IMR-90 (cell line): ENCODE measurements around the gene PTPN3. TPM values are rescaled to one million over a fixed set of nuclear protein-coding genes. Genes with fewer than 3 reads are reported as not detected.

Experiments used
- ATAC-seq: fragments of 200-7000 bp; cut with Tn5 transposase; 2 replicates; pipeline ENCODE4 v1.9.1; 2020; ENCODE audit warnings: low read depth, mild to moderate bottlenecking, moderate library complexity
- BruUV-seq: library from RNA; stranded (reverse); fragments of 400-500 nt; replicated peaks from 2 replicates; lab custom pipeline; 2021; lab: Mats Ljungman, UMichigan
- CTCF ChIA-PET: fragments of 300-600 bp; formaldehyde crosslinking; extraction: SDS; loops from one replicate; lab custom pipeline; 2021; ENCODE audit warnings: antibody characterized with exemption; lab: Yijun Ruan, JAX
- POLR2A ChIA-PET: fragments of 300-600 bp; sonication (Branson Sonifier 250); formaldehyde crosslinking; loops from one replicate; lab custom pipeline; 2022; ENCODE audit warnings: antibody characterized with exemption; ENCODE audit not compliant: unreplicated experiment; lab: Charles Lee
- DNase-seq: peaks from one replicate; pipeline ENCODE4 v3.0.0; 2013
- H2AFZ ChIP-seq: replicated peaks from 2 replicates; pipeline ENCODE3; 2013; ENCODE audit warnings: low read length, mild to moderate bottlenecking; ENCODE audit not compliant: poor library complexity
- H2AK5ac ChIP-seq: 2 replicates; pipeline ENCODE4 v1.6.1; 2013; ENCODE audit warnings: low read depth, low read length, inconsistent platforms
- H2AK9ac ChIP-seq: replicated peaks from 2 replicates; pipeline ENCODE3; 2013; ENCODE audit warnings: mild to moderate bottlenecking, low read depth, low read length, moderate library complexity; ENCODE audit not compliant: poor library complexity
- H2BK120ac ChIP-seq: 2 replicates; pipeline ENCODE4 v1.6.1; 2013; ENCODE audit warnings: low read depth, low read length, inconsistent platforms
- H2BK15ac ChIP-seq: 3 replicates; pipeline ENCODE4 v1.6.1; 2013; ENCODE audit warnings: low read depth, low read length, inconsistent platforms
- H2BK20ac ChIP-seq: 2 replicates; pipeline ENCODE4 v1.6.1; 2013; ENCODE audit warnings: low read depth, mild to moderate bottlenecking, inconsistent platforms, low read length, moderate library complexity
- H2BK5ac ChIP-seq: 2 replicates; pipeline ENCODE4 v1.6.1; 2013; ENCODE audit warnings: mild to moderate bottlenecking, low read depth, low read length, inconsistent platforms; ENCODE audit not compliant: poor library complexity, severe bottlenecking
- H3K14ac ChIP-seq: replicated peaks from 2 replicates; pipeline ENCODE4 v1.6.1; 2013; ENCODE audit warnings: low read depth, low read length, inconsistent platforms
- H3K18ac ChIP-seq: 2 replicates; pipeline ENCODE4 v1.6.1; 2013; ENCODE audit warnings: low read depth, low read length, control low read depth
- H3K23ac ChIP-seq: 2 replicates; pipeline ENCODE4 v1.6.1; 2013; ENCODE audit warnings: low read depth, low read length, inconsistent platforms
- H3K27ac ChIP-seq: 2 replicates; pipeline ENCODE4 v1.5.1; 2013; ENCODE audit warnings: mild to moderate bottlenecking, control low read depth, low read length; ENCODE audit not compliant: insufficient read depth
- H3K27me3 ChIP-seq: 2 replicates; pipeline ENCODE4 v1.6.1; 2013; ENCODE audit warnings: low read length; ENCODE audit not compliant: control insufficient read depth, insufficient read depth
- H3K36me3 ChIP-seq: 2 replicates; pipeline ENCODE4 v1.6.1; 2013; ENCODE audit warnings: low read length, mixed read lengths; ENCODE audit not compliant: control insufficient read depth, insufficient read depth
- H3K4ac ChIP-seq: 2 replicates; pipeline ENCODE4 v1.6.1; 2013; ENCODE audit warnings: low read depth, low read length, inconsistent platforms
- H3K4me1 ChIP-seq: 2 replicates; pipeline ENCODE4 v1.6.1; 2013; ENCODE audit warnings: low read length, mixed read lengths; ENCODE audit not compliant: control insufficient read depth, insufficient read depth
- H3K4me2 ChIP-seq: 2 replicates; pipeline ENCODE4 v1.6.1; 2013; ENCODE audit warnings: low read depth, mild to moderate bottlenecking, control low read depth, low read length, moderate library complexity
- H3K4me3 ChIP-seq: 2 replicates; pipeline ENCODE4 v1.5.1; 2013; ENCODE audit warnings: low read depth, mild to moderate bottlenecking, control low read depth, low read length, moderate library complexity; ENCODE audit not compliant: insufficient read depth
- H3K56ac ChIP-seq: 2 replicates; pipeline ENCODE4 v1.6.1; 2013; ENCODE audit warnings: low read length, inconsistent platforms; ENCODE audit not compliant: insufficient read depth; ENCODE audit errors: extremely low read depth
- H3K79me1 ChIP-seq, 2 experiments: 2 replicates each; pipeline ENCODE4 v1.6.1; 2013; ENCODE audit warnings: low read length in 2 of 2, inconsistent platforms in 1 of 2, low read depth in 1 of 2
- H3K9ac ChIP-seq: 2 replicates; pipeline ENCODE4 v1.6.1; 2013; ENCODE audit warnings: low read depth, low read length, control low read depth
- H3K9me1 ChIP-seq: 2 replicates; pipeline ENCODE4 v1.6.1; 2013; ENCODE audit warnings: low read length, inconsistent platforms; ENCODE audit not compliant: insufficient read depth
- H3K9me3 ChIP-seq: 2 replicates; pipeline ENCODE4 v1.6.1; 2013; ENCODE audit warnings: low read length; ENCODE audit not compliant: control insufficient read depth, insufficient read depth
- H4K20me1 ChIP-seq: 2 replicates; pipeline ENCODE4 v1.6.1; 2013; ENCODE audit warnings: low read length, inconsistent platforms; ENCODE audit not compliant: insufficient read depth
- H4K5ac ChIP-seq: 2 replicates; pipeline ENCODE4 v1.6.1; 2013; ENCODE audit warnings: mild to moderate bottlenecking, low read depth, low read length, control low read depth
- H4K8ac ChIP-seq, 2 experiments: 2 replicates each; pipeline ENCODE4 v1.6.1; 2013; ENCODE audit warnings: low read depth in 2 of 2, low read length in 2 of 2, control low read depth in 1 of 2, inconsistent platforms in 1 of 2
- H4K91ac ChIP-seq: 2 replicates; pipeline ENCODE4 v1.6.1; 2013; ENCODE audit warnings: low read depth, low read length, inconsistent platforms; ENCODE audit not compliant: insufficient read depth
- CHD1 ChIP-seq: IDR thresholded peaks from 2 replicates; pipeline ENCODE4 v1.6.1; 2012; ENCODE audit warnings: low read depth, low read length, improper control_type of control experiment
- RAD21 ChIP-seq: IDR thresholded peaks from 2 replicates; pipeline ENCODE4 v1.6.1; 2012; ENCODE audit warnings: low read length, improper control_type of control experiment
- SMC3 ChIP-seq: fragments of 150-350 bp; IDR thresholded peaks from 2 replicates; pipeline ENCODE4 v1.6.1; 2016; ENCODE audit warnings: low read depth, mild to moderate bottlenecking, antibody characterized with exemption, low read length, moderate library complexity
- WGBS, 2 experiments: methylation state at CpG; one replicate each; pipeline versions ENCODE4 v1.1.5 to v1.1.7; 2013; ENCODE audit warnings: missing lambda C conversion rate in 2 of 2; ENCODE audit not compliant: insufficient read length in 1 of 2; ENCODE audit errors: extremely low coverage in 2 of 2; 5-methylcytosine and 5-hydroxymethylcytosine counted together
- dilution Hi-C: fragments of 300-500 bp; cut with HindIII; formaldehyde crosslinking; loops from one replicate; pipeline ENCODE4 v1.14.3; 2018; ENCODE audit warnings: low sequenced_read_pairs; ENCODE audit not compliant: unreplicated experiment
- in situ Hi-C: fragments of 300-500 bp; cut with MboI; formaldehyde crosslinking; loops from 3 replicates; pipeline ENCODE4 v1.14.3; 2019; ENCODE audit warnings: low sequenced_read_pairs, inconsistent platforms, mixed read lengths
- intact Hi-C: fragments of 100-400 bp; cut with micrococcal nuclease; formaldehyde crosslinking; loops from 2 replicates; pipeline ENCODE4 v1.10.0; 2022
- polyA plus RNA-seq, 3 experiments: library from polyadenylated mRNA; depleted of rRNA; stranded (reverse); fragments of >200 nt; gene quantifications; 2 replicates each; pipeline ENCODE4 v1.2.3, GENCODE V29; 2012; ENCODE audit warnings: low replicate concordance in 1 of 3
- total RNA-seq: library from RNA; depleted of rRNA; stranded (reverse); fragments of >200 nt; gene quantifications from 2 replicates; pipeline ENCODE4 v1.2.3, GENCODE V29; 2012
- TF ChIP-seq, protein P1 (sequence below): conservative IDR thresholded peaks from 2 replicates; pipeline ENCODE4 v1.5.1; 2012; ENCODE audit warnings: mild to moderate bottlenecking, low read depth, low read length, improper control_type of control experiment

The PTPN3 gene
- total and polyA plus RNA-seq, 2 of the 4 experiments (the other 2 are of a cell fraction) = 0.72 to 0.89 TPM

DNA sequence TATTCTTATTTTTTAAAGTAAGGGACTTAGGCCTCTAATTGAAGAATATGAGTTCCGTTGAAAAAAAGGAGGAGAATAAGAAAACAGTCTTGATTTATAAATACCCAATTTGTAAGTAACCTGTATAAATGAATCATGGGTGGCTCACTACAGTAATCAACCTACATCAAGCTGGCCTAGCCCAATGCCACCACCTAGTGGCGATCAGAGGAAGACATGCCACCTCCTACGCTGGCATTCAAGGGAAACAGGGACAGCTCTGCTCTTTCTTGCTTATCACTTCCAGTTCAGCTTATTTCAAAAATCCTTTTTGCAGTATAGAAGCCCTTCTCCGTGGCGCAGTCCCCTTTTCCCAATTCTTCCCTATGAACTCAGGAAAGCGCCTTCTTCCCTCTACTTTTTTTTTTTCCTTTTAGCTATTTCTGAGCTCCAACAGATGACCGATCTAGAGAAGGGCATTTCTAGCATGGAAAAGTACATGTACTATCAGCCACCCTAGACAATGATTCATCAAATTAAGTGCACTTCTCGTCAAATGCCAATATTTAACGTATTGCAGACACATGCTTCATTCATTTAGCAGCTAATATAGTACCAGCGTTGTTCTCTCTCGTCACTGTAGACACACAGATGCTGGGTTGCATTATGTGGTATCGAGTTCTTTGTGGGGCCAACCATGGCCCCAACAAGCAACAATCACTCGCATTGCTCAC lies 28.3 kb downstream of the PTPN3 start:
- no peak overlapping the region for H2BK120ac ChIP-seq
- H2AK9ac ChIP-seq = no peak overlapping the region
- ATAC-seq = peak; percentile 100
- no peak overlapping the region for H3K27ac ChIP-seq
- no peak overlapping the region for H3K23ac ChIP-seq
- no peaks in the 10 kb centered on the region for H3K9me3 ChIP-seq
- TF ChIP-seq RAD21 (peak; percentile 87), SMC3 (peak; percentile 71), CHD1 (no peak)
- TF ChIP-seq, protein P1, sequence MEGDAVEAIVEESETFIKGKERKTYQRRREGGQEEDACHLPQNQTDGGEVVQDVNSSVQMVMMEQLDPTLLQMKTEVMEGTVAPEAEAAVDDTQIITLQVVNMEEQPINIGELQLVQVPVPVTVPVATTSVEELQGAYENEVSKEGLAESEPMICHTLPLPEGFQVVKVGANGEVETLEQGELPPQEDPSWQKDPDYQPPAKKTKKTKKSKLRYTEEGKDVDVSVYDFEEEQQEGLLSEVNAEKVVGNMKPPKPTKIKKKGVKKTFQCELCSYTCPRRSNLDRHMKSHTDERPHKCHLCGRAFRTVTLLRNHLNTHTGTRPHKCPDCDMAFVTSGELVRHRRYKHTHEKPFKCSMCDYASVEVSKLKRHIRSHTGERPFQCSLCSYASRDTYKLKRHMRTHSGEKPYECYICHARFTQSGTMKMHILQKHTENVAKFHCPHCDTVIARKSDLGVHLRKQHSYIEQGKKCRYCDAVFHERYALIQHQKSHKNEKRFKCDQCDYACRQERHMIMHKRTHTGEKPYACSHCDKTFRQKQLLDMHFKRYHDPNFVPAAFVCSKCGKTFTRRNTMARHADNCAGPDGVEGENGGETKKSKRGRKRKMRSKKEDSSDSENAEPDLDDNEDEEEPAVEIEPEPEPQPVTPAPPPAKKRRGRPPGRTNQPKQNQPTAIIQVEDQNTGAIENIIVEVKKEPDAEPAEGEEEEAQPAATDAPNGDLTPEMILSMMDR = peak; percentile 91
- no TSS peak for BruUV-seq
- no peaks in the 10 kb centered on the region for H3K9me1 ChIP-seq
- intact Hi-C loops = loop anchor here (2.0 kb wide), 1 partner anchor 31 kb away; no protein-coding TSS in a partner anchor
- no peak overlapping the region for H3K18ac ChIP-seq
- H3K4me3 ChIP-seq = no peak overlapping the region
- no peak overlapping the region for H3K56ac ChIP-seq
- H4K20me1 ChIP-seq = no peaks in the 10 kb centered on the region
- no peak overlapping the region for H3K9ac ChIP-seq
- CTCF ChIA-PET = interaction anchor here (0.6 to 1.8 kb wide), 13 partner anchors 9 to 557 kb away, joined by 3 to 12 read pairs (median 3); no protein-coding TSS in a partner anchor
- H3K4me1 ChIP-seq = no peaks in the 10 kb centered on the region
- H4K5ac ChIP-seq = no peak overlapping the region
- WGBS, 2 experiments = 45% methylated on average over 4 of the region's 13 CpGs; no CpG with 5 or more reads in 1 of the 2 experiments
- H4K8ac ChIP-seq = no peak overlapping the region
- in situ Hi-C loops = no loop called here
- H3K4ac ChIP-seq = no peak overlapping the region
- peaks cover 2% of the 10 kb centered on the region for H3K27me3 ChIP-seq
- no peak overlapping the region for H2AK5ac ChIP-seq
- no peaks in the 10 kb centered on the region for H3K36me3 ChIP-seq
- H2BK15ac ChIP-seq = no peak overlapping the region
- H4K91ac ChIP-seq = no peak overlapping the region
- no peak overlapping the region for H3K4me2 ChIP-seq
- no peak overlapping the region for H3K14ac ChIP-seq
- POLR2A ChIA-PET = no interaction called here
- no peak overlapping the region for H2BK20ac ChIP-seq
- H3K79me1 ChIP-seq = no peaks in the 10 kb centered on the region; a peak in 1 of 4 replicates
- no peak overlapping the region for H2AFZ ChIP-seq
- no peak overlapping the region for H2BK5ac ChIP-seq
- peak; percentile 80 for DNase-seq
- dilution Hi-C loops = no loop called here
